NB4 (cell line): ENCODE data around the gene PIAS1.

Experiments
- DNase-seq: peaks from one replicate; pipeline ENCODE4 v3.0.0; 2010; ENCODE audit warnings: low read depth
- H3K4me3 ChIP-seq: one replicate; pipeline ENCODE4 v1.5.1; 2011; ENCODE audit warnings: mild to moderate bottlenecking, low read depth, low read length, moderate library complexity
- MYC ChIP-seq: IDR thresholded peaks from 2 replicates; pipeline ENCODE4 v1.6.1; 2011; ENCODE audit warnings: low read depth, low read length
- POLR2A ChIP-seq: IDR thresholded peaks from 2 replicates; pipeline ENCODE4 v1.6.1; 2011; ENCODE audit warnings: mild to moderate bottlenecking; ENCODE audit not compliant: insufficient read length; ENCODE audit errors: extremely low read depth
- TF ChIP-seq, protein P1 (sequence below): IDR thresholded peaks from 2 replicates; pipeline ENCODE4 v1.6.1; 2011; ENCODE audit warnings: low read depth, low read length
- TF ChIP-seq, protein P2 (sequence below): IDR thresholded peaks from one replicate; pipeline ENCODE4 v1.5.1; 2012; ENCODE audit warnings: low read depth, low read length

The PIAS1 gene

DNA sequence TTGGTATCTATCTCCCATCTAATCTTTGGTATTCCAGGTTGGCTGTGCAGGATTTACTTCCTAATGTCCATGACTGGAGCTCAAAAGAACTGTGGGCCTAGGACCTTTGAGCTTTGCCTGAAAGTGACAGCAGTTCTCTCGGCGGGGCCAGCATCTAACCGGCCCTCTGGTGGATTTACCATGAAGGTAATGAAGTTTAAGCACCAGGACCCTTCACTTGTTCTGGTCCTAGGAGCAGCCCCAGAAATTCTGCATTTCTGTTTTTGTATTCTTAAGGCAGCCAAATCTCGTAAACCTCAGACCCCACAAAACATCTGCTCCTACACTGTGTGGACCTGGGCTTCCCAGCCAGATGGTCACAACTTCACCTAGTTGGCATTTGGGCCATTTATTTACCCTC is 138.0 kb downstream of the PIAS1 start:
- no peak for TF ChIP-seq POLR2A
- TF ChIP-seq, protein P1, sequence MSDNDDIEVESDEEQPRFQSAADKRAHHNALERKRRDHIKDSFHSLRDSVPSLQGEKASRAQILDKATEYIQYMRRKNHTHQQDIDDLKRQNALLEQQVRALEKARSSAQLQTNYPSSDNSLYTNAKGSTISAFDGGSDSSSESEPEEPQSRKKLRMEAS = no peak
- TF ChIP-seq MYC = no peak
- TF ChIP-seq, protein P2, sequence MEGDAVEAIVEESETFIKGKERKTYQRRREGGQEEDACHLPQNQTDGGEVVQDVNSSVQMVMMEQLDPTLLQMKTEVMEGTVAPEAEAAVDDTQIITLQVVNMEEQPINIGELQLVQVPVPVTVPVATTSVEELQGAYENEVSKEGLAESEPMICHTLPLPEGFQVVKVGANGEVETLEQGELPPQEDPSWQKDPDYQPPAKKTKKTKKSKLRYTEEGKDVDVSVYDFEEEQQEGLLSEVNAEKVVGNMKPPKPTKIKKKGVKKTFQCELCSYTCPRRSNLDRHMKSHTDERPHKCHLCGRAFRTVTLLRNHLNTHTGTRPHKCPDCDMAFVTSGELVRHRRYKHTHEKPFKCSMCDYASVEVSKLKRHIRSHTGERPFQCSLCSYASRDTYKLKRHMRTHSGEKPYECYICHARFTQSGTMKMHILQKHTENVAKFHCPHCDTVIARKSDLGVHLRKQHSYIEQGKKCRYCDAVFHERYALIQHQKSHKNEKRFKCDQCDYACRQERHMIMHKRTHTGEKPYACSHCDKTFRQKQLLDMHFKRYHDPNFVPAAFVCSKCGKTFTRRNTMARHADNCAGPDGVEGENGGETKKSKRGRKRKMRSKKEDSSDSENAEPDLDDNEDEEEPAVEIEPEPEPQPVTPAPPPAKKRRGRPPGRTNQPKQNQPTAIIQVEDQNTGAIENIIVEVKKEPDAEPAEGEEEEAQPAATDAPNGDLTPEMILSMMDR = no peak
- DNase-seq = no peak
- no peak overlapping the region for H3K4me3 ChIP-seq

DNA sequence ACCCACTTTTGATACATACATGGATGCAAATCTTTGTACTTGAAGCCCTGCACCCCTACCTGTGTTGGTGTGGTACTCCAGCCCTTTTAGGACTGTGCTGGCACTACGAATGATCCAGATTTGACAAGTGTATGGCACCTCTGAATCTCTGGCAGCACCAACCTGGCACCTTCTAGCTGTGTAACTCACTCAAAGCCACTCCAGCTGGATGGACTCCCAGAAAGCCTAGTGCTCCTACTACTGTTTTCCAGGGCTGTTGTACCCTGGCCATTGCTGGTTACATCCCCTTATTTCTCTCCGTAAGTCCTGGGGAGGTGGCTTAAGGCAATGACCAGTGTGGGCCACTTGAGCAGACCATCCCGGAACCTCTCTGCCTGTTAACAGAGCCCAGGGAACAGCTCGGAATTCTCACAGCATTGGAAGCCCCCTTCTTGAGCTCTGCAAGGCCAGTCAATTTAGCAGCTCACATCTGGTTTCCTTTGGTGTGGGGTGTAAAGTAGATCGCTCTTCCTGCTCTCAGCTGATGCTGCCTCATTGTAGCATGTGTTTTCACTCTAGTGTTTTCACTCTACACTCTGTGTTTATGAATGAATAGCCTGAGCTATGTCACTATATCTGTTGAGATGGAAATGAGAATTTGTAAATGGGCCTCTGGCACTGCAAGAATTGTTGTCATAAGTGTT is 138.8 kb downstream of the PIAS1 start:
- H3K4me3 ChIP-seq = no peak overlapping the region
- DNase-seq = no peak
- TF ChIP-seq POLR2A = no peak
- TF ChIP-seq, protein P1 = no peak
- TF ChIP-seq, protein P2 = no peak
- no peak for TF ChIP-seq MYC

DNA sequence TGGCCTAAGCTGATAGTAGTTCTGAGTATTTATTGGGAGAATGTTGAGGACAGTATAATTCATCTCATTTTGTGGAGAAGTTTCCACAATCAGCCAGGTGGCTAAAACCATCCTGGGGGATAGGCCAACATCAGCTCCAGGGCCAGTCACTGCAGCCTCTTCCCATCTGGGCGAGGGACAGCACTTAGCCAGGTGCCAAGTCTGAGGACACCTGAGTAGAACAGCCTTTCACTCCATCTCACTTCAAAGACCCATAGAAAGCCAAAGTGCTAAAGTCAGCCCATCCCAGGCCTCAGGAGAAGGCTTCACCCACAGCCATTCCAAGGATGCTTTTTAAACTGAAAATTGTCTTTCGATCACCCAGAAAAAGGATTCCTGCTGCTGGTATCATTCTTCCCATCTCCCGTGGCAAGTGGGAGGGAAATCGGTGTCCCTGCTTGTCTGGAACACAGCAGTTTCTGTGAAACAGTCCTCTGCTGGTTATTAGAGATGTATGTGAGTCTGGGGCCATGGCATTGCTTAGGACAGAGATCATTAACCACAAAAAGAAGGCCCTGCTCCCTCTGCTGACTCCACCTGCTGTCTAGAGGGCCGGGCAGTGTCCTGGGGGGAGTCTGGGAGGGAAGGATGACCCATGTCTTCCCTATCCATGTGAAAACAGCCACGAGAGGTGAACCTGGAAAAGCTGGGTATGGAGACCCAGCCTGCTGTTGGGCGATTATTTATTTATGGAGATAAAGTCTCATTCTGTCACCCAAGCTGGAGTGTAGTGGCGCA is 141.4 kb downstream of the PIAS1 start:
- no peak overlapping the region for H3K4me3 ChIP-seq
- no peak for DNase-seq
- no peak for TF ChIP-seq POLR2A
- TF ChIP-seq, protein P1 = no peak
- no peak for TF ChIP-seq MYC
- TF ChIP-seq, protein P2 = no peak

DNA sequence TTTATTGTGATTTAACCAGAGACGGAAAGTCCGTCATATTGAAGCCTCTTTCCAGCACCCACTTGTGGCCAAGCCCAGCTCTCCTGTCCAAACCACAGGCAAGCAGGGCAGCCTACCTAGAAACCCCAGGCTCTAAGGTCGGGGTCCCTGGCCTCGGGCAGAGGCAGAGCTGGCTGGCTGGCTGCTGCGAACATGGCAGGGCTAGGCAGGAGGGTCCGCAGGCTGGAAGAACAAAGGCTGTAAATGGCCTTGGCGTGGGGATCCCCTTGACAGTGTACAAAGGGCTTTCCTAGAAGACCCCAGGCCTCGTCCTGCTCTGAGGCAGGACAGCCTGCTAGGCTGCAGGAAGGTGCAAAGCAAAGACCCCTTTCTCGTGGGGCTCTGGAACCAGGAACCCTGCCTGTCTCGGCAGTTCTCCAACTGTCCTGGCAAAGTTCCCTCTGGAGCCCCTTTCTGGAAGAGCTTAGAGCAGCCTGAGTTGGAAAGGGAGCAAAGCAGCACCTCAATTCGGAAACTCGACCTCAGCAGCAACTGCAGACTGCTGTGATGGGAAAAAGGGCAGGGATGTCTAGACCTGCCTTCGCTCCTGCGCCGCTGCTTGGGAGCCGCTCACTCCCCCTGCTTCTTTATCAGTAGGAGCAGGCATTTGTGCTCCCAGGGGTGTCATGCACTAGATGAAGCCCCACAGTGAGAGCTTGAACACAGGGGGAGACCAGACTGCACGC is 142.5 kb downstream of the PIAS1 start:
- no peak for DNase-seq
- TF ChIP-seq, protein P1 = no peak
- TF ChIP-seq, protein P2 = no peak
- TF ChIP-seq POLR2A = no peak
- TF ChIP-seq MYC = no peak
- no peak overlapping the region for H3K4me3 ChIP-seq

DNA sequence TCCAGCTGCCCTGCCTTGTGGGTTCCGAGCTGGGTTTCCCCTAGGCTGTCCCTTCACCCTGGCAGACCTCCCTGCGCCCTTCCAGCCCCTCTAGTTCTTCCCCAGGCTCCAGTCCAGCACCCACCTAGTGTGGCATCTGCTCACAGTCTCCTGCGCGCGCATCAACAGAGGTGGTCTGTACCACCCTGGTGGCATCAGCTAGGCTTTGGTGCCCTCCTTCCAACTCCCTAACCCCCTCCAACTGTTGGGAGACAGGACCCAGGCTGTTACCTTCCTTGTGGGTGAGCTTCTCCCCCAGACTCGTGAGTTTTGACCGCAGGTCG is 143.0 kb downstream of the PIAS1 start:
- no peak for TF ChIP-seq POLR2A
- TF ChIP-seq, protein P2 = no peak
- TF ChIP-seq, protein P1 = no peak
- no peak for TF ChIP-seq MYC
- H3K4me3 ChIP-seq = no peak overlapping the region
- no peak for DNase-seq
